GM10248 (cell line): ENCODE results near the gene MAP3K4.
A peak's percentile ranks its signal among the peaks of the same experiment; 100 is the strongest.

Experiments
- CTCF ChIA-PET: fragments of 300-600 bp; sonication (Branson Sonifier 250); formaldehyde crosslinking; extraction: SDS; loops from one replicate; lab custom pipeline; 2021; ENCODE audit warnings: antibody characterized with exemption; lab: Yijun Ruan, JAX
- POLR2A ChIA-PET: fragments of 350-650 bp; sonication (Branson Sonifier 250); formaldehyde crosslinking; extraction: SDS; loops from one replicate; lab custom pipeline; 2020; ENCODE audit warnings: antibody characterized with exemption; lab: Yijun Ruan, JAX
- DNase-seq: peaks from one replicate; pipeline ENCODE4 v3.0.0; 2012; ENCODE audit errors: extremely low spot score
- CTCF ChIP-seq: IDR thresholded peaks from 2 replicates; pipeline ENCODE4 v1.5.1; 2012; ENCODE audit warnings: mild to moderate bottlenecking, low read depth; ENCODE audit errors: extremely low read depth, missing control alignments, control extremely low read depth

MAP3K4 gene

GRCh38 chr6:161138543-161139303 is 147.2 kb downstream of the MAP3K4 start:
- ChIA-PET POLR2A (no interaction called here), CTCF (interaction anchor here (0.8 to 9.5 kb wide), 11 partner anchors 11 to 619 kb away, joined by 3 to 110 read pairs (median 4); no protein-coding TSS in a partner anchor)
- TF ChIP-seq CTCF, result no peak
- DNase-seq, result no peak

GRCh38 chr6:161139304-161139765 is 147.8 kb downstream of the MAP3K4 start:
- ChIA-PET POLR2A (no interaction called here), CTCF (interaction anchor here (0.7 to 9.5 kb wide), 17 partner anchors 11 to 620 kb away, joined by 3 to 110 read pairs (median 4); no protein-coding TSS in a partner anchor)
- TF ChIP-seq CTCF, result no peak
- DNase-seq, result no peak

- POLR2A ChIA-PET, result no interaction called here
- CTCF ChIA-PET, result interaction anchor here (0.7 to 9.5 kb wide), 20 partner anchors 11 to 620 kb away, joined by 3 to 110 read pairs (median 4); no protein-coding TSS in a partner anchor
- peak; percentile 35 for TF ChIP-seq CTCF
- DNase-seq, result no peak
Observed at GRCh38 chr6:161139766-161140553, 148.4 kb downstream of the MAP3K4 start.

GRCh38 chr6:161140554-161140875 is 148.9 kb downstream of the MAP3K4 start:
- TF ChIP-seq CTCF, result no peak
- ChIA-PET POLR2A (no interaction called here), CTCF (interaction anchor here (0.7 to 9.5 kb wide), 15 partner anchors 10 to 621 kb away, joined by 3 to 110 read pairs (median 4); no protein-coding TSS in a partner anchor)
- no peak for DNase-seq

GRCh38 chr6:161141173-161141572 is 149.6 kb downstream of the MAP3K4 start:
- ChIA-PET POLR2A (no interaction called here), CTCF (interaction anchor here (1.1 to 14.8 kb wide), 7 partner anchors 9 to 231 kb away, joined by 3 to 112 read pairs (median 18); no protein-coding TSS in a partner anchor)
- TF ChIP-seq CTCF, result no peak
- no peak for DNase-seq

- ChIA-PET CTCF (interaction anchor here (14.8 kb wide), 1 partner anchor 229 kb away, joined by 112 read pairs; no protein-coding TSS in a partner anchor), POLR2A (no interaction called here)
- TF ChIP-seq CTCF, result no peak
- no peak for DNase-seq
Observed at GRCh38 chr6:161142957-161143296, 151.4 kb downstream of the MAP3K4 start.
